Peyer's patch (tissue), 4 donors: ENCODE results near the gene P2RY1. TPM values are rescaled to one million over a fixed set of nuclear protein-coding genes. Genes with fewer than 3 reads are reported as not detected.

Source experiments
- DNase-seq, 3 donors: peaks; one replicate each; pipeline ENCODE4 v3.0.0-alpha.2; 2017 to 2019
- H3K27ac ChIP-seq, 4 donors: fragments of 200-600 bp; sonication (generic); one replicate each; pipeline ENCODE4 v1.5.1; 2016 to 2019
- H3K27me3 ChIP-seq, 2 donors: fragments of 200-600 bp; sonication (generic); one replicate each; pipeline ENCODE4 v1.5.1; 2019
- H3K36me3 ChIP-seq, 3 donors: fragments of 200-600 bp; sonication (generic); one replicate each; pipeline ENCODE4 v1.5.1; 2016 to 2019
- H3K4me1 ChIP-seq, 4 donors: fragments of 200-600 bp; sonication (generic); one replicate each; pipeline ENCODE4 v1.5.1; 2016 to 2019
- H3K4me3 ChIP-seq, 4 donors: fragments of 200-600 bp; sonication (generic); 1 replicate in 3 of 4; 2 replicates in 1 of 4; pipeline ENCODE4 v1.5.1; 2016 to 2019; ENCODE audit warnings: mild to moderate bottlenecking in 1 of 4
- H3K9me3 ChIP-seq, 4 donors: fragments of 200-600 bp; sonication (generic); one replicate each; pipeline ENCODE4 v1.5.1; 2016 to 2019; ENCODE audit warnings: mild to moderate bottlenecking in 1 of 4
- POLR2A ChIP-seq, 2 donors: fragments of 450-650 bp; IDR thresholded peaks; one replicate each; pipeline ENCODE4 v1.5.1; 2017; ENCODE audit warnings: antibody characterized with exemption in 2 of 2, mild to moderate bottlenecking in 2 of 2, moderate library complexity in 2 of 2
- total RNA-seq, 4 donors: library from RNA; depleted of rRNA; stranded (reverse); fragments of >200 nt; gene quantifications; one replicate each; pipeline ENCODE4 v1.1.0, GENCODE V29; 2016
- TF ChIP-seq, protein P1 (sequence below), 6 experiments: fragments of 450-650 bp in 4 of 6; fragments of 200-600 bp in 2 of 6; sonication (generic) in 1 of 6; IDR thresholded peaks; one replicate each; pipeline ENCODE4 v1.5.1; 2017 to 2019; ENCODE audit warnings: antibody characterized with exemption in 6 of 6, mild to moderate bottlenecking in 3 of 6, moderate library complexity in 1 of 6

Gene P2RY1
- total RNA-seq = 10 to 100 TPM in 2 of 4 donors, 1 to 10 TPM in 2; 5.0 to 17.7 (median 13.0) TPM

- Histone ChIP-seq H3K27me3 (no peaks in the 10 kb centered on the region), H3K4me1 (peaks cover 0 to 6% (median 0%) of the 10 kb centered on the region in 4 donors), H3K9me3 (no peaks in the 10 kb centered on the region), H3K27ac (peak within 1 kb of the TSS; percentile 60 to 90 (median 80)), H3K36me3 (no peaks in the 10 kb centered on the region), H3K4me3 (peak within 1 kb of the TSS; percentile 46 to 78 (median 65))
- peak; percentile 45 to 57 for TF ChIP-seq POLR2A (IDR thresholded peaks at IDR 0.05)
- TF ChIP-seq, protein P1, sequence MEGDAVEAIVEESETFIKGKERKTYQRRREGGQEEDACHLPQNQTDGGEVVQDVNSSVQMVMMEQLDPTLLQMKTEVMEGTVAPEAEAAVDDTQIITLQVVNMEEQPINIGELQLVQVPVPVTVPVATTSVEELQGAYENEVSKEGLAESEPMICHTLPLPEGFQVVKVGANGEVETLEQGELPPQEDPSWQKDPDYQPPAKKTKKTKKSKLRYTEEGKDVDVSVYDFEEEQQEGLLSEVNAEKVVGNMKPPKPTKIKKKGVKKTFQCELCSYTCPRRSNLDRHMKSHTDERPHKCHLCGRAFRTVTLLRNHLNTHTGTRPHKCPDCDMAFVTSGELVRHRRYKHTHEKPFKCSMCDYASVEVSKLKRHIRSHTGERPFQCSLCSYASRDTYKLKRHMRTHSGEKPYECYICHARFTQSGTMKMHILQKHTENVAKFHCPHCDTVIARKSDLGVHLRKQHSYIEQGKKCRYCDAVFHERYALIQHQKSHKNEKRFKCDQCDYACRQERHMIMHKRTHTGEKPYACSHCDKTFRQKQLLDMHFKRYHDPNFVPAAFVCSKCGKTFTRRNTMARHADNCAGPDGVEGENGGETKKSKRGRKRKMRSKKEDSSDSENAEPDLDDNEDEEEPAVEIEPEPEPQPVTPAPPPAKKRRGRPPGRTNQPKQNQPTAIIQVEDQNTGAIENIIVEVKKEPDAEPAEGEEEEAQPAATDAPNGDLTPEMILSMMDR (IDR thresholded peaks at IDR 0.05) = peak in 3 of 6 experiments; percentile 13 to 36 (median 27)
- DNase-seq = peak in 2 of 3 donors; percentile 83 to 89
Observed at GRCh38 chr3:152834776-152835600, at the start of gene P2RY1. P2RY1 (plus strand) TSS chr3:152835131; CDS start chr3:152835783, 652 bp downstream.

DNA sequence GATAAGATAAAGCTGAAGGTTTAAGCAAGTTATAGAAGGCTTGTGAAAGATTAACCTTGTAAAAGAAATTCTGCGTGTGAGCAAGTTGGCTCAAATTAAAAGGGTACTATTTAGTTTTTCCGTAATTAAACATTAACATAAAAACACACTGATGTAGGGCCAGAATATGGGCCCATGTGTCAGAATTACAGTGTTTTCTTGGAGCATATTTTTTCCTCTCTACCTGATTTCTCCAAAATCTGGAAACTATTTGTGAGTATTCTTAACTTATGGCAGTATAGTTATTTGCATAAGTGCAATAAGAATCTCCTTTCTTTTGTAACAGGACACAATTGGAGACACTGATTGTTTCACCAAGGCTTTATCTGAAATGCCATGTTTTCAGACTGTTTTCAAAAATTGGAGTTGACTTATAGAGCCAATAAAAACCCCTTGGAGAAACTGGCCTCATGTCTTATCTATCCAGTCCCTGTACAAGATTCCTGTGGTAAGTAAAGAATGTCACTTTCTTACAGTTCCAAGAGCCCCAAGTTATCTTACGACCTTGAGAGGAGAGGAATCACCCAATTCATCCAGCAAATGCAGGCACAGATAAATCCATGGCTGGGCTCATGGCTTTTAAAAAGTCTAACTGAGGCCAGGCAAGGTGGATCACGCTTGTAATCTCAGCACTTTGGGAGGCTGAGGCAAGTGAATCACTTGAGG lies 47.8 kb upstream of the P2RY1 start:
- no peak overlapping the region for H3K27ac ChIP-seq
- no peak for TF ChIP-seq POLR2A (IDR thresholded peaks at IDR 0.05)
- TF ChIP-seq, protein P1 (IDR thresholded peaks at IDR 0.05) = no peak
- no peak for DNase-seq
- H3K27me3 ChIP-seq = no peaks in the 10 kb centered on the region
- no peak overlapping the region for H3K4me3 ChIP-seq
- no peaks in the 10 kb centered on the region for H3K36me3 ChIP-seq
- no peaks in the 10 kb centered on the region for H3K4me1 ChIP-seq
- H3K9me3 ChIP-seq = no peaks in the 10 kb centered on the region

DNA sequence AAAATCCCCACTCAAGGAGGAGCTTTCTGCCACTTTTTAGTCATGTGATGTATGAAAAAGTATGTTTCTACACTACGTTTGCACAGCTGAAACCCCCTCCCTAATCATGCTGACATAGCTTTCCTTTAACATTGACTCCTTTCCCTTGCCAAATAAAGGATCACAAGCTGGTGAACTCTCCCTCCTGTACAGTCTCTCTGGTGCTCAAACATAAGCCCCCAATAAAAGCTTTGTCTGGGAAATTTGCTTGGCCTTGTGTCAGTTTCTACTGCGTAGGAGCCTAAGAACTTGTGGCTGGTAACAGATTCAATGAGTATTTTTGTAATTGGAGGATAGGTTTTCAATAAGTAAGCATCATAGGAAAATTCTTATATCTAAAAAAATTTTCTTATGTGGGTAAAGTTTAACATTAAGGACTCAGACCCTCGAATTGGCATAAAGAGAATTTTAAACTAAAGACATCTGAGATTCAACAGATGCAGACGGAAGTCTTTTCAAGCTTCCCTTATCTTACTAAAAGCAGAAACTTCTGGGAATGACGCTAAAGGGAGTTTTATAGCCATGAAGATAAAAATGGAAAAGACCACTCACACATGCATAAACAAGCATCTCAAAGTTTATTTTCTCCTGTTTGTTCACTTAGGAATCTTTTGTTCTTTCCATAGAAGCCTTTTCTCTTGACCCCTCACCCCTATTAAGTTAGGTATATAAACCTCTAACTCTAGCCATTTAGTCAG lies 44.1 kb upstream of the P2RY1 start:
- H3K36me3 ChIP-seq = no peaks in the 10 kb centered on the region
- TF ChIP-seq POLR2A (IDR thresholded peaks at IDR 0.05) = no peak
- TF ChIP-seq, protein P1 (IDR thresholded peaks at IDR 0.05) = no peak
- no peak for DNase-seq
- H3K4me1 ChIP-seq = no peaks in the 10 kb centered on the region
- H3K27me3 ChIP-seq = no peaks in the 10 kb centered on the region
- H3K4me3 ChIP-seq = no peak overlapping the region
- H3K9me3 ChIP-seq = no peaks in the 10 kb centered on the region
- H3K27ac ChIP-seq = no peak overlapping the region

DNA sequence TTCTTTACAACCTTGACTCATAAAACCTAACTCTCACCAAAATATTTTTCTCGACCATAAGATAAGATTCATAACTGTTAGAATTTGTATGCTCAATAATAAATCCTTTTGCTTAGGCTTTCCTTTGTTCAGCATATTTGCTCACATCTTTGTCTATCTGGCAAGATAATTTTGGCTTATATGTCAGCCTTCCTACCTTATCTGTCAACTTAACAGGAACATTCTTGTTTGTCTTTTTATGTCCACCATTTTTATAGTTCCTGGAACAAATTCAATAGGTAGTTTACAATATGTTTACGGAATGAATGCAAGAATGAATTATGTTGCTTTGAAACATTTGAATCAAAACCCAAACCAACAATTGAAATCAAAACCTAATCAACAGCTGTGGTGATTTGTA lies 41.0 kb upstream of the P2RY1 start:
- H3K4me1 ChIP-seq = no peaks in the 10 kb centered on the region
- no peak for DNase-seq
- H3K27ac ChIP-seq = no peak overlapping the region
- H3K9me3 ChIP-seq = no peaks in the 10 kb centered on the region
- H3K27me3 ChIP-seq = no peaks in the 10 kb centered on the region
- H3K4me3 ChIP-seq = no peak overlapping the region
- no peak for TF ChIP-seq POLR2A (IDR thresholded peaks at IDR 0.05)
- TF ChIP-seq, protein P1 (IDR thresholded peaks at IDR 0.05) = no peak
- H3K36me3 ChIP-seq = no peaks in the 10 kb centered on the region

GRCh38 chr3:152797751-152798432 lies 37.0 kb upstream of the P2RY1 start:
- no peak for TF ChIP-seq POLR2A (IDR thresholded peaks at IDR 0.05)
- Histone ChIP-seq H3K27ac (no peak overlapping the region), H3K36me3 (no peaks in the 10 kb centered on the region), H3K4me1 (no peaks in the 10 kb centered on the region), H3K9me3 (no peaks in the 10 kb centered on the region), H3K4me3 (no peak overlapping the region), H3K27me3 (no peaks in the 10 kb centered on the region)
- DNase-seq = no peak
